Fibroblast of lung (primary cell): ENCODE results near the gene DYNC1LI2.

Source experiments
- EZH2 ChIP-seq: IDR thresholded peaks from 2 replicates; pipeline ENCODE4 v1.5.1; 2012; ENCODE audit warnings: low read length, control low read depth, mild to moderate bottlenecking; ENCODE audit errors: missing control alignments
- TF ChIP-seq, protein P1 (sequence below), 2 donors: IDR thresholded peaks in 1 of 2; conservative IDR thresholded peaks in 1 of 2; 1 replicate in 1 of 2; 2 replicates in 1 of 2; pipeline ENCODE4 v1.5.1; 2011 to 2012; ENCODE audit warnings: low read length in 2 of 2, control low read depth in 1 of 2, inconsistent platforms in 1 of 2, low read depth in 1 of 2, mild to moderate bottlenecking in 1 of 2

DNA sequence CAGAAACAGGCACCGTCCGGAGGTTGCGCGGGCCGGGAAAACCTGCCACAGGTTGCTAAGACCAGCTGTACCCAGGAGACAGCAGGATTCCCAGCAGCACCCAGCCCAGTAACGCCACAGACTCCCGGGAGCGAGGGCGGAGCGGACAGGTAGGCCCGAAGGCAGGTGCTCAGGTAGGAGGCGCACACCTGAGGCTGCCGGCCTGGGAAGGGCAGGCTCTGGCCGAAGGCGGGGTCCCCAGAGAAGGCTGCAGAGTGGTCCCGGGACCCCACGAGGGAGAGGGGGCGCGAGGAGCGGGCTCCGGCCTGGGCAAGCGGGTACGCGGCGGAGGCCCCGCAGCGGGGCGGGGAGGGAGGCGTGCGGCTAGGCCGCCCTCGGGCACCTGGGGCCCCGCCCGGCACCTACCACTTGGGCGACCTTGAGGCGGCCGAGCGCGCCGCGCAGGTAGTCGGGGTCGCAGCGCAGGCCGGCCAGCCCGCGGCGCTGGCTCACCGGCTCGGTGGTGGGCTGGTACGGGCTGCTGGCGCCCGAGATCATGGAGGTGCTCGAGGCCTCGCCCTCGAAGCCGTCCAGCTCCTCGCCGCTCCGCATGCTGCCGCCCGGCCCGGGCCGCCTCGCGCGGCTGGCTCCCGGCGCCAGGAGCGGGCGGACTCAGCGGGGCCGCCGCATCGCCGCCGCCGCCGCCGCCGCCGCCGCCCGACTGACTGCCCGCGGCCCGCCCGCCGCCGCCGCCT is 55.3 kb downstream of the DYNC1LI2 start:
- TF ChIP-seq, protein P1, sequence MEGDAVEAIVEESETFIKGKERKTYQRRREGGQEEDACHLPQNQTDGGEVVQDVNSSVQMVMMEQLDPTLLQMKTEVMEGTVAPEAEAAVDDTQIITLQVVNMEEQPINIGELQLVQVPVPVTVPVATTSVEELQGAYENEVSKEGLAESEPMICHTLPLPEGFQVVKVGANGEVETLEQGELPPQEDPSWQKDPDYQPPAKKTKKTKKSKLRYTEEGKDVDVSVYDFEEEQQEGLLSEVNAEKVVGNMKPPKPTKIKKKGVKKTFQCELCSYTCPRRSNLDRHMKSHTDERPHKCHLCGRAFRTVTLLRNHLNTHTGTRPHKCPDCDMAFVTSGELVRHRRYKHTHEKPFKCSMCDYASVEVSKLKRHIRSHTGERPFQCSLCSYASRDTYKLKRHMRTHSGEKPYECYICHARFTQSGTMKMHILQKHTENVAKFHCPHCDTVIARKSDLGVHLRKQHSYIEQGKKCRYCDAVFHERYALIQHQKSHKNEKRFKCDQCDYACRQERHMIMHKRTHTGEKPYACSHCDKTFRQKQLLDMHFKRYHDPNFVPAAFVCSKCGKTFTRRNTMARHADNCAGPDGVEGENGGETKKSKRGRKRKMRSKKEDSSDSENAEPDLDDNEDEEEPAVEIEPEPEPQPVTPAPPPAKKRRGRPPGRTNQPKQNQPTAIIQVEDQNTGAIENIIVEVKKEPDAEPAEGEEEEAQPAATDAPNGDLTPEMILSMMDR (conservative IDR thresholded peaks at IDR 0.05 in 1 of 2, IDR thresholded peaks at IDR 0.05 in 1 of 2; ENCODE audit: low read depth in 1 of 2, low read length in 2 of 2): no peak
- TF ChIP-seq EZH2: no peak
